ENCODE results near the gene MED13. TPM values are rescaled to one million over a fixed set of nuclear protein-coding genes. Genes with fewer than 3 reads are reported as not detected.
A peak's percentile ranks its signal among the peaks of the same experiment; 100 is the strongest.
"Not testable (repeated sequence)": the region's sequence is repeated elsewhere in the genome, so short reads cannot be mapped to it uniquely, and the experiment has no call there.

The MED13 gene
- polyA plus RNA-seq, 4 donors, result 44.9 to 55.8 (median 50.4) TPM

- DNase-seq (ENCODE audit: low read depth in 4 of 4, low spot score in 3 of 4), result no peak
Measured at GRCh38 chr17:62090021-62090824, 25.1 kb upstream of the MED13 start.

- DNase-seq (ENCODE audit: low read depth in 4 of 4, low spot score in 3 of 4), result no peak
Measured at GRCh38 chr17:62089334-62089733, 24.3 kb upstream of the MED13 start.

- no peak for DNase-seq (ENCODE audit: low read depth in 4 of 4, low spot score in 3 of 4)
Measured at GRCh38 chr17:62086737-62087136, 21.7 kb upstream of the MED13 start.

- DNase-seq (ENCODE audit: low read depth in 4 of 4, low spot score in 3 of 4), result no peak
Measured at GRCh38 chr17:62085511-62086408, 20.7 kb upstream of the MED13 start.

GRCh38 chr17:62084585-62084984 is 19.5 kb upstream of the MED13 start:
- DNase-seq (ENCODE audit: low read depth in 4 of 4, low spot score in 3 of 4), result no peak

GRCh38 chr17:62083651-62084050 is 18.6 kb upstream of the MED13 start:
- no peak for DNase-seq (ENCODE audit: low read depth in 4 of 4, low spot score in 3 of 4)

GRCh38 chr17:62080647-62081046 is 15.6 kb upstream of the MED13 start:
- DNase-seq (ENCODE audit: low read depth in 4 of 4, low spot score in 3 of 4), result no peak

GRCh38 chr17:62078009-62078408 is 12.9 kb upstream of the MED13 start:
- DNase-seq (ENCODE audit: low read depth in 4 of 4, low spot score in 3 of 4), result no peak

- no peak for DNase-seq (ENCODE audit: low read depth in 4 of 4, low spot score in 3 of 4)
Measured at GRCh38 chr17:62076864-62077788, 12.0 kb upstream of the MED13 start.

GRCh38 chr17:62075308-62075815 is 10.3 kb upstream of the MED13 start:
- DNase-seq (ENCODE audit: low read depth in 4 of 4, low spot score in 3 of 4), result no peak

GRCh38 chr17:62073993-62074392 is 8.9 kb upstream of the MED13 start:
- no peak for DNase-seq (ENCODE audit: low read depth in 4 of 4, low spot score in 3 of 4)

GRCh38 chr17:62072855-62073254 is 7.8 kb upstream of the MED13 start:
- not testable (repeated sequence) for DNase-seq (ENCODE audit: low read depth in 4 of 4, low spot score in 3 of 4)

GRCh38 chr17:62070900-62071299 is 5.8 kb upstream of the MED13 start:
- DNase-seq (ENCODE audit: low read depth in 4 of 4, low spot score in 3 of 4), result no peak

- DNase-seq (ENCODE audit: low read depth in 4 of 4, low spot score in 3 of 4), result no peak
Measured at GRCh38 chr17:62067165-62068145, 2.4 kb upstream of the MED13 start.

GRCh38 chr17:62065611-62066468 is 762 bp upstream of the MED13 start:
- DNase-seq (ENCODE audit: low read depth in 4 of 4, low spot score in 3 of 4), result peak; percentile 87 to 96 (median 96)

- DNase-seq (ENCODE audit: low read depth in 4 of 4, low spot score in 3 of 4), result no peak
Measured at GRCh38 chr17:62064029-62064790, 868 bp downstream of the MED13 start.

- no peak for DNase-seq (ENCODE audit: low read depth in 4 of 4, low spot score in 3 of 4)
Measured at GRCh38 chr17:62062944-62063343, 2.1 kb downstream of the MED13 start.

Data from right renal pelvis (tissue), 4 donors.